Measurements from ENCODE around the gene TRIM28.

- TF ChIP-seq CTCF (IDR thresholded peaks at IDR 0.05) = no peak
- no peak for TF ChIP-seq POLR2A (IDR thresholded peaks at IDR 0.05)
Measured at GRCh38 chr19:58555369-58555885, 11.6 kb downstream of the TRIM28 start.
